ENCODE data around the gene DBT.

Gene DBT

GRCh38 chr1:100187912-100188311, 61.7 kb downstream of the DBT start:
- DNase-seq (ENCODE audit: low spot score) = no peak

DNA sequence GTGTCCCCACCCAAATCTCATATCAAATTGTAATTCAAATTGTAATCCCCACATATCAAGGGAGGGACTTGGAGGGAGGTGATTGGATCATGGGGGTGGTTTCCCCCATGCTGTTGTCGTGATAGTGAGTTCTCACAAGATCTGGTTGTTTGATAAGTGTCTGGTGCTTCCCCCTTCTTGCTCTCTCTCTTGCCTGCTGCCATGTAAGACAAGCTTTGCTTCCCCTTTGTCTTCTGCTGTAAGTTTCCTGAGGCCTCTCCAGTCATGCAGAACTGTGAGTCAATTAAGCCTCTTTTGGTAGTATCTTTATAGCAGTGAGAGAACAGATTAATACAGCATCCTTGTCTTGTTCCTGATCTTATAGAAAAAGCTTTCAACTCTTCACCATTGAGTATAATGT, 65.1 kb downstream of the DBT start:
- DNase-seq (ENCODE audit: low spot score) = no peak

DNA sequence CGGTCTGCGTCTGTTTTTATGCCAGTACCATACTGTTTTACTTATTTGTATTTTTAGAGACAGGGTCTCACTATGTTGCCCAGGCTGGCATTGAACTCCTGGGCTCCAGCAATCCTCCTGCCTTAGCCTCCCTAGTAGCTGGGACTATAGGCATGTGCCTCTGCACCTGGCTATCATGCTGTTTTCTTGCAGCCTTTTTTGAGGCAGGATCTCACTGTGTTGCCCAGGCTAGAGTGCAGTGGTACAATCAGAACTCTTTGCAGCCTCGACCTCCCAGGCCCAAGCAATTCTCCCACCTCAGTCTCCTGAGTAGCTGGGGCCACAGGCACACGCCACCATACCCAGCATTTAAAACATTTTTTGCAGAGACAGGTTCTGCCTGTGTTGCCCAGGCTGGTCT, 66.3 kb downstream of the DBT start:
- DNase-seq (ENCODE audit: low spot score) = no peak

- DNase-seq (ENCODE audit: low spot score) = no peak
These were observed 71.5 kb downstream of the DBT start, which contains the start of gene LRRC39 for GRCh38 chr1:100178091-100178490. TSS of gene LRRC39 (minus strand) at chr1:100178256. CDS start at chr1:100168516, 9,740 bp downstream.

DNA sequence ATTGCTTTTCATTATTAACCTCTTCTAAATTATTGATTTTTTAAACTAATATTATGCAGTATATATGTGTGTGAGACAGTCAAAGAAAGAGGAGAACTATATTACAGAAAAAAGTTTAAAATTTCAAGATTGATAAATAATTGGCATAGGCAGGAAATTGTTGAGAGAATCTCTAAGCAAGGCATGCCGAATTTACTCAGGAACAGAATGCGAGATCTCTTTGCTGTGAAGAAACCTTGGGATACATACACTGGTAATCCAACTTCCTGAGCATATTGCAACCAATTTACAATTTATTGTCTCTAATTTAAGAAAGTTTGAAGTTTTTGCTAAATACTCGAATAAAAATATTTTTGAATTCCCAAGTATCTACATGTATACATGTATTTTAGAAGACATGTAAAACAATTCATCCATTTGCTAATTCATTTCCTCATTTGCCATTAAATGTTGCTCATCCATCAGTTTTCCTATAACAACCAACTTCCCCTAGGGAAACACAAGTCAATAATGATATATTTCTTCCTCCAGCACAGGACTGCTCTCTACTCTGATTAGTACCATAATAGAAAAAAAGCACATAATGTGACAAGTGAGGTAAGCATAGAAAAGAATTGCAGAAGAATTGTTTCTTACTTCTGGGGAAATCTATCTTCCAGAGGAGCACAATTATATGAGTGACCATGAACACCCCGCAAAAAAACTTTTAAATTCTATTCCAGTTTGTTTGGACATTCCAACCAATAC, 72.2 kb downstream of the DBT start:
- no peak for DNase-seq (ENCODE audit: low spot score)

- no peak for DNase-seq (ENCODE audit: low spot score)
These were observed 81.6 kb downstream of the DBT start for GRCh38 chr1:100168051-100168450.

DNA sequence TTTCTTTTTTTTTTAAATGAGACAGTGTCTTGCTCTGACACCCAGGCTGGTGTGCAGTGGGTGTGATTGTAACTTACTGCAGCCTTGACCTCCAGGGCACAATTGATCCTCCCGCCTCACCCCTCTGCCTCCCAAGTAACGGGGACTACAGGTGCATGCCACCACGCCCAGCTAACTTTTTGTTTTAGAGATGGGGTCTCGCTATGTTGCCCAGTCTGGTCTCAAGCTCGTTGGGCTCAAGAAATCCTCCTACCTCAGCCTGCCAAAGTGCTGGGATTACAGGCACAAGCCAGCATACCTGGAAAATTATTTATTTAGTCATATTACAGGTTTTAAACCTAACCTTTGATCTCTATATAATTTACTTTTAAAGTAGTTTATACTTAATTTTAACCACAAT, 84.9 kb downstream of the DBT start:
- DNase-seq (ENCODE audit: low spot score) = no peak

DNA sequence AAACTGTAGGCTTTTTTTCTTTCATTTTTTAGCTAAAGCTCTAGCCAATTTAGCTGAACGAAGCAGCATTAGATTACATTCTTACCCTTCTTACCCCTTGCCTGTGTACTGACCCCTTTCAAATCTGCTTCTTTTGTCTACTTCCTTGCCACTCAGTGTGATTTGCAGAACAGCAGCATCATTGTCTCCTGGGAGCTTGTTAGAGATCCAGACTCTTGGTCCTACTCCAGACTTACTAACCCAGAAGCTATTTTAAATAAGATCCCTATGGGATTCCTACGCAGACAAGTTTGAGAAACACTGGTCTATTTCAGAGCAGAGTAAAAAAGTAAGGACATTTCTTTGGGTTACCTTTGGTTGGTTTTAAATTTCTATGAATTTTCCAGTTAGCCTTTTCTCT, 85.4 kb downstream of the DBT start:
- no peak for DNase-seq (ENCODE audit: low spot score)

GRCh38 chr1:100162881-100163280, 86.8 kb downstream of the DBT start:
- DNase-seq (ENCODE audit: low spot score) = no peak

GRCh38 chr1:100152271-100152670, 97.4 kb downstream of the DBT start:
- no peak for DNase-seq (ENCODE audit: low spot score)

DNA sequence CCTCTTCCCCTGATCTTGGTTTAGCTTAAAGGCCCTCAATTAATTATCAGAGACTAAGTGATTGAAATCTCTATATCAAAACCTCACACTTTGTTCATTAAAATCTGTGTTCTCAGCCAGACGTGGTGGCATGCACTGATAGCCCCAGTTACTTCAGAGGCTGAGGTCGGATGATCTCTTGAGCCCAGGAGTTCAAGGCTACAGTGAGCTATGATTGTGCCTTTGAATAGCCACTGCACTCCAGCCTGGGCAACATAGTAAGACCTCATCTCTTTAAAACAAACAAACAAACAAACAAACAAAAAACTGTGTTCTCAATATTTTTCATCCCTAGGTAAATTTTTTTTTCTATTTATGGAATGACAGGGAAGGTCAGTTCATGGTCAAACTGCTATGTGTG, 98.0 kb downstream of the DBT start:
- DNase-seq (ENCODE audit: low spot score) = no peak

- no peak for DNase-seq (ENCODE audit: low spot score)
These were observed 101.8 kb downstream of the DBT start for GRCh38 chr1:100147875-100148274.

DNA sequence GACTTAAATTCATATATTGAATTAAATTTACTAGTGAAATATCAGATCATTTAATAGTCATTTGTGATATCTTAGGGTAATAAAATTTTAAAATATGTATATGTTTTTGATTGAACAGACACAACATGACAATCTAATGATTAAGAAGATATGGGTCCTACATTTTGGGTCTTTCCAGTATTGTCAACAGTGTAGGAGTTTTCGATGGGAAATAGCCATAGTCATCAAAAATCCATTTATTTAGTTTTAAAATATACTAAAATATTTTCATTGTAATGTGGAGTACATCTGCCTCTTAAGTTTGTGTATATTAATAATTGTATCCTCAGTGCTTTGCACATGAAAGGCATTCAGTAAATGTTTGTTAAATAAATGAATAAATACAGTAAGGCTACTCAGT, 102.7 kb downstream of the DBT start:
- DNase-seq (ENCODE audit: low spot score) = no peak

DNA sequence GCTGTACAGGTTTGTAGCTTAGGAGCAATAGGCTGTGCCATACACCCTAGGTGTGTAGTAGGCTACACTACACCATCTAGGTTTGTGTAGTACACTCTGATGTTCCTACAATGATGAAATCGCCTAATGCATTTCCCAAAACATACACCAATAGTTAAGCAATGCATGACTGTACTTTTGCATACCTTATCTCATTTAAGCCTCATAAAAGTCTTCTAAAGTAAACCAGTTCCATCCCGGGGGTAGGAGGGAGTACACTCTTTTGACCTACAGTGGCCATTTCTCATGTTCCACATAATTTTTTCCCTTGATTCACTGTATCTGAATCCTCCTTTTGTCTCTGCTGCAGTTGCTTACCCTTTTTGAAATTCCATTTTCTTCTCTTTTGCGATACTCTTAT, 104.5 kb downstream of the DBT start:
- no peak for DNase-seq (ENCODE audit: low spot score)

GRCh38 chr1:100142343-100142742, 107.3 kb downstream of the DBT start:
- DNase-seq (ENCODE audit: low spot score) = no peak

DNA sequence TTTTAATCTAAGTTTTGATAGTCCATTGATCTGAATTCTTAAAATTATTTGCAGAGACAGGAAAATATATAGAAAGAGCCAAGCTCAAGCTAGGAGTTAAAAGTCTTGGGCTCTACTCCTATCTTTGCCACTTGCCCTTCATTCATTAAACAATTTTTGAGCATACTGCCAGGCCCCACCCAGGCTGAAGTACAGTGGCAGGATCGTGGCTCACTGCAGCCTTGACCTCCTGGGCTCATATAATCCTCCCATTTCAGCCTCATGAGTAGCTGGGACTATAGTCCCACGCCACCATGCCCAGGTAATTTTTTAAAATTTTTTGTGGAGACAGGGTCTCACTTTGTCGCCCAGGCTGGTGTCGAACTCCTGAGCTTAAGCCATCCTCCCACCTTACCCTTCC, 108.4 kb downstream of the DBT start:
- DNase-seq (ENCODE audit: low spot score) = no peak

DNA sequence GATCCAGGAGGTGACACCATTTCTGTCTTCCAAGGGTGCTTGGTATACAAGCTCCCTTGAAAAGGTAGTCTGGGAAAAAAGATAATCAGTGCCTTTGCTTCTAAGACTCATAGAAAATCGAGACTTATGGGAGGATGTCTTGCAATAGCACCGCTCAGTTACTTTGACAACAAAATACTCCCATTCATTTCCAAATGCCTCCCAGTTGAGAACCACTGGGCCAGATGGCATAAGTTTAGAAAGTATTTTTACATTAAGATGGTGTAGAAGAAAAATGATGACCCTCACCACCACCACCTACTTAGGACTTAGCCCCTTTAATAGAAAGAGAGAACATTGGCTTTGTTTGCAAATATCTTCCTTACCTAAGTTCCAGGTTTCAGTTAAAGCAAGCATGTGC, 112.0 kb downstream of the DBT start:
- no peak for DNase-seq (ENCODE audit: low spot score)

All from CD4-positive, alpha-beta T cell treated with Interleukin-6 at 100 ng/mL for 8 hours (primary cell).